CD4-positive, alpha-beta T cell treated with Interleukin-4 for 1 hour (primary cell): ENCODE measurements around the gene KLF16.

Source experiments
- DNase-seq, 2 donors: peaks; one replicate each; pipeline ENCODE4 v3.0.0-alpha.2; 2020 to 2022

Gene KLF16

GRCh38 chr19:1818549-1819195 lies 44.7 kb downstream of the KLF16 start:
- DNase-seq: no peak

GRCh38 chr19:1817553-1818179 lies 45.7 kb downstream of the KLF16 start:
- no peak for DNase-seq

GRCh38 chr19:1816530-1817298 lies 46.7 kb downstream of the KLF16 start:
- DNase-seq: no peak

GRCh38 chr19:1815605-1816529 lies 47.5 kb downstream of the KLF16 start:
- DNase-seq: no peak

- no peak for DNase-seq
These were observed 48.4 kb downstream of the KLF16 start for GRCh38 chr19:1814833-1815604.

GRCh38 chr19:1814391-1814790 lies 49.0 kb downstream of the KLF16 start:
- DNase-seq: no peak

DNA sequence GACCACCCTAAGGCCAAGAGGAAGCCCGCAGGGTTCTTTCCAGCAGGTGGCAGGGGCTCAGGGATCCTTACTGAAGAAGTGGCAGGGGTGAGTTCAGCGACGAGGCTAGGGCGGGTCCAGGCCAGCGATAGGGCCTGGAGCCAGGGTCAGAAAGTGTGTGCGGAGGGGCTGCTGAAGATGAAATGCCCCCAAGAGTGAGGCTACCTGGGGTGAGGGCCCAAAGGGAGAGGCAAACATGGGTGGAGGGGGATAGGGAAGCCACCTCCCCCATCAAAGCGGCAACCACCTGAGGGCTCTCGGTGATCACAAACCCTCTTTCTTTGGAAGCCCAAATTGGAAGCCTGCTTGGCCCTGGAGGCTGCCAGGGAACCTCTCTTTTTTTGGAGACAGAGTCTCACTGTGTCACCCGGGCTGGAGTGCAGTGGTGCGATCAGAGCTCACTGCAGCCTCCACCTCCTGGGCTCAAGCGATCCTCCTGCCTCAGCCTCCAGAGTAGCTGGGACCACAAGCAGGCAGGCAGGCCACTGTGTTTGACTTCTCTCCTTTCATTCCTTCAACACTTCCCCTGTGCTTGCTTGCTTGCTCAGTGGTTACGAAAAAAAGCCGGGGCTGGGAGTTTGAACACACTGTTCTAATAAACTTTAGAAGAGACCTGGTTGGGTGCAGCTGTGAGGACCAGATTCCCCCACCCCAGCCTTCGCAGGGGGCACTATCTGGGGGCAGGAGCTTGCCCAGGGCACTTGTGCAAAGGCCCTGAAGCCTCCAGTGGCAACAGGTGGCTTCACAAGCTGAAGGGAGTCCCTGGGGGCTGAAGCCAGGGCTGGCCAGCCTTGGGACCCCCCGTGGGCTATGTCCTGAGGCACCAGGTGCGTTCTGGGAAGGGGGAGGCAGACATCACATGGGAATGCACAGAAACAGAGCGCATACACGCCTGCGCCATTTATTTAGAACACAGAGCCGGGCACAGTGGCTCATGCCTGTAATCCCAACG lies 49.9 kb downstream of the KLF16 start:
- no peak for DNase-seq

DNA sequence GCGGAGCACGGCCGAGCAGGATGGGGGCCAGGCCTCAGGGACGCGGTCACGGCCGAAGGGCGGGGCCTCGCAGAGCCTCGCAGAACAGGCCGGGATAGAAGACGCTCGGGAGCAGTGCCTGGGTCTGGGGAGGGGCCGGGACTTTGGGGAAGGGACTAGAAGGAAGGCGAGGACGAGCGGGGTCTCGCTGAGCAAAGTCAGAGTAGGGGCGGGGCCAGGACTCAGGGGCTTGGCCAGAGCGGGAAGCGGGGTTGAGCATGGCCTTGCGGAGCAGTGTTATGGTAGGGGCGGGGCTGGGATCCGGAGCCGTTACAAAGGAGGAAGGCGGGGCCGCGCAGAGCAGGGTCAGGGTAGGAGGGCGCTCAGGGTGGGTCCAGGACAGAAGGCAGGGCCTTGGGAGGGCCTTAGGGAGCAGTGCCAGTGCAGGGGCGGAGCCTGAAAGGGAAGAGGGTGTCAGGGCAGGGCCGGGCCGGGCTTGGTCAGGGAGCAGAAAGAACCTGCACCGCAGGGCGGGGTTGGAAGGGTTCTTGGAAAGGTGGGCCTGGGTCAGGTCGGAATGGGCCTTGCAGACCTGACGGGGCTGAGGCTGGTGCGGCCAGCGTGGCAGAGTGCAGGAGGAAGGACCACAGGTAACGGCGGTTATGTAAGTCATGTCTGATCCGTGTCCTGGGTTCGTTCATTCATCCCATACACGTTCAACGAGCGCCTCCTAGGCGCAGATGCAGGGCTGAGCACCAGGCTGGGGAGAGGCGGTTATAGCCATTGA lies 50.8 kb downstream of the KLF16 start:
- DNase-seq: peak; percentile 93

DNA sequence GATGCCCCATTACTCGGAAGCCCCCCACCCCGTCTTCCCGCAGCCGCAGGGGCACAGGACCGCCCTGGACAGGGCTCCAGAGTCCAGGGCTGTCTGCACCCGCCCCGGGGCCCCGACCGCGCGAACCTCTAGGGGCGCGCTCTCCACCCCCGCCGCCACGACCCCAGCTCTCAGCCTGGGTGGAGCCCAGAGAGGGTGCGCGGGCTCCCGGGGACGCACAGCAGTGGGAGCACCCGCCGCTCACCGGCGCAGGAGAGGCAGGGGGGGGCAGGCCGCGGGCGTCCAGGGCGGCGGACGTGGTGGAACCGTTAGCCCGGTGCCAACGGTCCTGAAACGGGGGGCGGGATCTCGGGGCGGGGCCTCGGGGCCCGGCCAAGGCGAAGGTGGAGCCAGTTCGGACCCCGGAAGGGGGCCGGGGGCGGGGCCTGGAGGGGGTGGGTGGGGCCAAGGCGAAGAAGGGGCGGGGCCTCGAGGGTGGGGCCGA lies 51.4 kb downstream of the KLF16 start, which contains the start of gene ATP8B3:
ATP8B3 (minus strand) TSS at position 335 of the 484 bp plus-strand sequence. CDS start 540 bp downstream, outside the sequence.
- DNase-seq: no peak

- peak in 1 of 2 donors; percentile 38 for DNase-seq
These were observed 51.9 kb downstream of the KLF16 start for GRCh38 chr19:1811472-1811894.

DNA sequence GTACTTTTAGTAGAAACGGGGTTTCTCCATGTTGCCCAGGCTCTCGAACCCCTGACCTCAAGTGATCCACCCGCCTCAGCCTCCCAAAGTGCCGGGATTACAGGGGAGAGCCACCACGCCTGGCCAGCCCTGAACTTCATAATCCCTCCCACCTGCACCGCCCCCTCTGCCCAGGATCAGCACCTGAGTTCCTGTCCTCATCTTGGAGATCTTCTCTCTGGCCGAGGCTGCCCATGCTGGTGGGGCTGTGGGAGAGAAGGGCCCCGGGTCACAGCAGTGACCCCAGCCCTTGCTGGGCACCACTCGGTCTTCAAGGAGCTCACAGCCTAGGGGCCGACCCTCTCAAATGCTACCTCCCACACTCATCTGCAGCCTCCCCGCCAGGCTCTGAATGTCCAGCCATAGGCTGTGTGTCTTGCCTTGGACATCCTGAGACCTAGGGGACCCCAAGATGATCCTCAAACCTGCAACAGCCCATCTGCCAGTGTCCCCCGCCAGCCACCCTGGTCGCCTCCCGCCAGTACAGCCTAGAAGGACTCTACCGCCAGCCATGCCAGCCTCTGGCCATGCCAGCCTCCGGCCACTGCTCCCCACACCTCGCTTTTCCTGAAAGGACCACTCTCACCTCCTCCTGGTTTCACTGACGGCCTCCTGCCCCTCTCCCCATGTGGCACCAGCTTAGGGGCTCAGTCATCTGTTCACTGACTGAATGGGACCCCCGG lies 52.8 kb downstream of the KLF16 start:
- no peak for DNase-seq

DNA sequence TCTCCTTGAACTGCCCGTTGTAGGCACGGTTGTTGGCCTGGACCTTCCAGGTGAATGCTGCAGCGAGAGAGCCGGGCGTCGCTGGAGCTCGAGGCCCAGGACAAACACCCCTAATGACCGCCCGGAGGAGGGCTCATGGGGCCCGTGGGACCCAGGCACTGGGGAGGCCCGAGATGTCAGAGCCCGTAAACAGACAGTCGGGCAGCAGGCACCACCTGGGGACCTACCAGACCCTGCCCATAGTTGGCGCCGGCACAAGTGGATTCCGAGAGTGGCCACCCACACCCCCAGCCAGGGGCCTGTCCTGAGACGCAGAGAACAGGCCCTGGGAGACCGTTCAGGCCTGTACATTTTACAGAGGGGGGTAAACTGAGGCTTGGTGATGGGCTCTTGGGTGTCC lies 53.7 kb downstream of the KLF16 start:
- DNase-seq: no peak

GRCh38 chr19:1808395-1808731 lies 55.0 kb downstream of the KLF16 start:
- no peak for DNase-seq

DNA sequence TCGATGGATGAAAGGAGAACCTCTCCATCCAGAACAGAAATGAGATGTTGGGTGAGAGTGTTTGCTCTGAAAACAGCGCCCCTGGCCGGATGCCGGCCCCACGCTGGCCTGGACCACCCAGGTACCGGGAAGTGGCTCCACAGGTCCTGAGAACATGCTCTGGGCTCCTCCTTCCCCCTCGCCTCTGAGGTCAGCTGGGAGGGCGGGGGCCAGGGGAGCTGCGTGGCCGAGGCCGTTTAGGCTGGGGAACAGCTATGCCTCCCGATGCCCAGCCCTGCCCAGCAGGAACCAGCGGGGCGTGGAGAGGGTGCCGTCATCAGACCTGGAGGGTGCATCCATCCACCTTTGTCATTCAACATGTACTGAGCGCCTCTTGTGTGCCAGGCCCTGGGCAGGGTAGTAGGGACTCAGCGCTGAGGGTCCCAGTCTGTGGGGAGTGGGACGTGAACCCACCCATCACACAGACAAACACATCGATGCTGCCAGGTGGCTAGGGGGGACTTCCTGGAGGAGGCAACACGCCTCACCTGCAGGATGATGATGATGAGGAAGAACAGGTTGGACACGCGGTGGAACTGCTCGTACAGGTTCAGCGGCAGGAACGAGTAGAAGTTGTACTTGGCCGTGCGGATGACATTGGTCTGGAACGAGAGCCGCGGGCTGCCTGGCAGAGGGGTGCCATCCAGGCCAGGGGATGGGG lies 55.5 kb downstream of the KLF16 start:
- DNase-seq: no peak

- no peak for DNase-seq
These were observed 56.2 kb downstream of the KLF16 start for GRCh38 chr19:1807030-1807694.

DNA sequence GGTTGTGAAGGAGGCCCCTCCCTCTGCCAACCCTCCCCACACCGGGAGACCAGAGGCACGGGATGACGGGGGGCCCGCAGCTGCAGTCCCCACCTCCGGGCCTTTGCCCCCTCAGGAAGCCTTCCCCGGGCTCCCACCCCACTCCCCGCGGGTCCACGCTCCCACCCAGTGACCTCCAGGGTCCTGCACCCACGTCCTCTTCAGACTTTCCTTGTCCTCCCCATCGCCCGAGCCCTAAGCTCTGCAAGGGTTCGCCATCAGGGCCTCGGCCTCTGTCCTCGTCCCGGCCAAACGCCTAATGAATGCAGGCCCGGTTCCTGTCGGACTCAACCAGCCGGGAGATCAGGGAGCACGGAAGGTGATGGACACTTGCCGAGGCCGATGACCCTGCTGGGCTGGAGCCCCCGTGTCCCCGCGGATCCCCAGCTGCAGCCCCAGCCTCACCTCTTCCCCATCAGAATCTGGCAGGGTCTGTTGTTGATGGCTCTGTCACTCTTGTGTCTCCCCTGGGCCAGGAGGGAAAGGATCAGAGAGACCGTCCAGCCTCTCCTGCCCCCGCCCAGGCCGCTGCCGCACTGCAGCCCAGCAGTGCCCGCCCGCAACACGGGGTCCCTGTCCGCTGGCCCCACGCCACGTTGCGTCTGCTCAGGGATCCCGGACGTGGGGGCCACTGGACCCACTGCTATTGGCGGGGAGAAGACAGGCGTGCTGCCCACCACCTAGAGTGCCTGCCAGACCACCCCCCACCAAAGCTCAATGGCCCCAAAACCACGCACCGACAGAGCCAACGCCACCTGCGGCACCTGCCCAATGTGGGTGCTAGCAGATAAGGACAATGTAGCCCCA lies 57.0 kb downstream of the KLF16 start:
- DNase-seq: no peak
